ENCODE results near the gene WDR76.
"Not testable (repeated sequence)": the region's sequence is repeated elsewhere in the genome, so short reads cannot be mapped to it uniquely, and the experiment has no call there.

DNA sequence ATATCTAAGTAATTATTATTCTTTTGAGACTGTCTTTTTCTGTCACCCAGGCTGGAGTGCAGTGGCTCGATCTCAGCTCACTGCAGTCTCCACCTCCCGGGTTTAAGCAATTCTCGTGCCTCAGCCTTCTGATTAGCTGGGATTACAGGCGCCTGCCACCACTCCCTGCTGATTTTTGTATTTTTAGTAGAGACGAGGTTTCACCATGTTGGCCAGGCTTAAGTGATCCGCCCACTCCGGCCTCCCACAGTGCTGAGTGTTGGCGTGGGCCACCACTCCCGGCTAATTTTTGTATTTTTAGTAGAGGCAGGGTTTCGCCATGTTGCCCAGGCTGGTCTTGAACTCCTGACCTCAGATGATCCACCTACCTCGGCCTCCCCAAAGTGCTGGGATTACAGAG lies 1.5 kb upstream of the WDR76 start:
- not testable (repeated sequence) for TF ChIP-seq CTCF, POLR2A, POLR2AphosphoS5 (IDR thresholded peaks at IDR 0.05)
